DMS153 treated with DMSO at 0.1 percent for 48 hours (cell line): ENCODE results near the gene GUCY2F.

Source experiments
- DNase-seq: peaks from one replicate; lab custom pipeline; 2025; ENCODE audit not compliant: unreplicated experiment; lab: John Stamatoyannopoulos, UW

The GUCY2F gene

DNA sequence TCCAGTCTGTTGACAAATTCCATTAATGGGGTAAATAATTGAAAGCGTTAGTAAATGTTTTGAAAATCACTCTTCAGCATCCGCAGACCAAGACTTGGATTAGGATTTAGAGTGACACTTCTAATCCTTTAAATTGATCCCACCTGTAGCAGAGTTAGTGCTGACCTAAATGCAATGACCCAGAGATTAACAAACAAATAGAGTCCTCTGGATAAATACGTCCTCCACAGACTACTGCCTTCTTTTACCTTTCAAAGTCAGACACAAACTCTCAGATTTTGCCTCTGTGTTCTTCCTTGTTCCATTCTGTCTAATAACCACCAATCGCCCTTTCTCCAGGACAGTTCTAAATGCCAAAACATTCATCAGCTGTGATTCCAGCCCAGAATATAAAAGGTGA lies at the start of gene GUCY2F:
TSS of gene GUCY2F (minus strand) at position 101 of the 400 bp plus-strand sequence. CDS start 6,150 bp downstream, outside the sequence.
- no peak for DNase-seq

- no peak for DNase-seq
Observed at GRCh38 chrX:109519001-109519400, 37.1 kb upstream of the GUCY2F start.

DNA sequence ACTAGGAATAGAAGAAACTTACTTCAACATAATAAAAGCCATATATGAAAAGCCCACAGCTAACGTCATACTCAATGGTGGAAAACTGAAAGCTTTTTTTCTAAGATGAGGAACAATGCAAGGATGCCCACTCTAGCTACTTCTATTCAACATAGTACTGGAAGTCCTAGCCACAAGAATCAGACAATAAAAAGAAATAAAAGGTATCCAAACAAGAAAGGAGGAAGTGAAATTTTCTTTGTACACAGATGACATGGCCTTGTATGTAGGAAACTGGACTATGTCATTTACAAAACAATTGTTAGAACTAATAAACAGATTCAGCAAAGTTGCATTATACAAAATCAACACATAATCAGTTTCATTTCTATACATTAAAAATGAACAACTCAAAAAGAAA lies 29.2 kb upstream of the GUCY2F start:
- DNase-seq, result no peak

- DNase-seq, result no peak
Observed at GRCh38 chrX:109508915-109509314, 27.0 kb upstream of the GUCY2F start.

DNA sequence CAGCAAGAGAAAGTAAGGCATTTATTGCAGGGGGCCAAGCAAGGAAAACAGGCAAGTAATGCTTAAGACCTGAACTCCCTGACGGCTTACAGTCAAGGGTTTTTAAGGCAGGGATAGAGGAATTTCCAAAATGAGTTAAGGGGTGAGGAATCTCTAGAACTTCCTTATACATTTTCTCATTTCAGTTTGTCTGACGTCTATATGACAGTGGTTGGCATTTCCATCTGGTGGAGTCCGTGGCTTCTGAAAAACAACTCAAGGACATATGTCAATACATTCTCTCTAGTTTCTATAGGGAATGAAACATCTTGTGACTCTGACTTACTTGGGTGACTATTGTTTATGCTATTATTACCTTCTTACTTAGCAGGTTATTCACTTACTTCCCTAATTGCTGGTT lies 19.3 kb upstream of the GUCY2F start:
- no peak for DNase-seq

- DNase-seq, result no peak
Observed at GRCh38 chrX:109498434-109498833, 16.5 kb upstream of the GUCY2F start.

GRCh38 chrX:109489174-109489573 lies 7.3 kb upstream of the GUCY2F start:
- no peak for DNase-seq

DNA sequence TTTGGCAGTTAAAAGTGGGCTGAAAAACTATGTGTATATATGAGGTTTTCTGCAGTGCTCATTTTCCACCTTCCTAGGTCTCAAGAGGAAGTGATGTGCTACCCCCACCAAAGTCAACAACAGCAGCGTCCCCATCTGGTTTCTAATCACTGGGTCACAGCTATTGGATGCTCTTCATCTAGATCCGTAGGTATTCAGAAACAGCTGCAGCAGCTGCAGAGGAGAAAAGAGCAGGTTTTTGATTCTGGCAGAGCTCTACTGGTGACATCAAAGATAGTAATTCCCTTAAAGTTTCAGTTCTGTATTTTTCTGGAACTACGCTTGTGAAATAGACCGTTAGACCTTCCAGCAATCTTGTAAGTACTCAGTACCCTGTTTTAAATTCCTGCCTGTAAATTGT lies 5.8 kb upstream of the GUCY2F start:
- DNase-seq, result no peak

DNA sequence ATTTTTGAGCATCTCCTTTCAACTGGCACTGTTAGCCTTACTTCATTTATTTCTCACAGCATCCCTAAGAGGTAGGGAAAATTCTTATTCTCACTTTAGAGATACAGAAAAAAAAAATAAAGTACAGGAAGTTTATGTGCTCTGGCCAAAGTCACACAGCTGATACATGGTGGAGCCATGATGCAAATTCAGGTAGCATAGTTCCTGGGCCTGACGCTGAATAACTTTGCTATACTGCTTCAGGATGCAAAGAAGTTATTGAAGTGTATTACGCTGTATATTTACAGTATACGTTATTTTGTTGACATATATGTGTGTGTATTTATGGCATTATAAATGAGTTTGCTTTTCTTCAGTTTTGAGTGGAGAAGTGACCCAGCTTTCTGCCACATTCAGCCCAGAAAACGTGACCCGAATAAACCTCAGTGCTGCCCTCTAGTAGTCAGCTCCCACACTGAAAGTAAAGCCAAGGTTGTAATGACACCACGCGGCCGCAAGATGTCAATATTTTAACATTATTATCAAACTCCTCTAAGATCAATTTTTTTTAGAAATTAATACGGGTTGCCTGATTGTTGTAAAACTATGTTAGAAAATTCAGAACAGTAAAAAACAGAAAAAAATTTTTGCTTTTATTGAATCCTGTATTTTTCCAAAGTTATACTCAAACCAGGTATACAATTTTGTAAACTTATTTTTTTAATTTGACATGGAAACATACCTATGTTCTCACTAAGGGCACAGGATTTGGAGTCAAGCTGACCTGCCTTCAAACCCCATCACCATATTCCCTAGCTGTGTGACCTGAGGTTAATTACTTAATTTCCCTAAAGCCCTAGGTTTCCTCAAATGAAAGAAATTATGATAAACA lies 3.8 kb upstream of the GUCY2F start:
- peak; percentile 12 for DNase-seq

DNA sequence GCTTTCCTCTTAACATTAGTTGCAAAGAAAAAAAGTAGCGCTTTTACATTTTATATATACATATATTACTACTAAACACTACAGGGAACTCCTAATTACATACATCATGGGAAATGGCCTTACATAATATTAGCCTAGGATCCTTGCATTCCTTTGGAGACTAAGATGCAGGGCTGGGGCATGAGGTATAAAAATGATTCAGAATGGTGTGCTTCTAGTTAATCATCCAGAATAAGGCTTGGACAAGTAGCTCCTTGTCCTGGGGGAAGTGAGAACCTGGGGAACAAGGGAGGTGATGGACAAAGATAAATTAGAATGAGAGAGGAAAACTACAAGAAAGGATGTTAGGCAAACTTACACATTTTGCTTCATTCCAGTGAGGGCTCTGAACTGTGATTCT lies 3.0 kb upstream of the GUCY2F start:
- DNase-seq, result no peak

DNA sequence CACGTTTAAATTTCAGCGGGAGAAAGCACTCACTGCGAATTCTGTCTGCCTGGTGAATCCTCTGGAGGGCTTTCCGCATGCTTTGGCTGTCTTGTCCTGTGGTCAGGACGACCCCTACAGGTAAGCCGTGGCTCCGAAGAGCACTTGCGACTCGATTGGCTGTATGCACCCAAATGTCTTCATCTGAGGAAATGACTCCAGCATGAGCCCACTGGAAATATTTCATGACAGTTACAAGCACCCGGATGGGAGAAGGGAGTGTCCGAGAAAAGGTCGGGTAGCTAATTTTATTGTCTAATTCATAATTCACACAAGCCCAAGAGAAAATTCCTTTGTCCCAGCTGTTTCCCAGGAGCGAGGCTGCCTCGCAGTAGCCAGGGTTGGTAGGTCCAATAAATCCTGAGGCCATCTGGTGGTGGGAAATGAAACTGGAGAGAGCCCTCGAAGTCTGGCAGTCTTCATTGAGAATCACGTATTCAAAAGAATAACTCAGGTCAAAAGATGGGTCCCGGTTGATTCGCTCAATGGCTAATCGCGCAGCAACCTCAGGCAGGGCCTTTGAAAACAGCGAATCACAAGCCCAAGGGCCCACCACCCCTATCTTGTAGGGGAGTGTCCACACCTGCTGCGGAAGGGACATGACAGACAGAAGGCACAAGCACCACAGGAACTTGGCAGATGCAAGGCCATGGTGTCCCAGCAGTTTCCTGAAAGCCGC lies 6.6 kb downstream of the GUCY2F start:
- peak; percentile 0 for DNase-seq

DNA sequence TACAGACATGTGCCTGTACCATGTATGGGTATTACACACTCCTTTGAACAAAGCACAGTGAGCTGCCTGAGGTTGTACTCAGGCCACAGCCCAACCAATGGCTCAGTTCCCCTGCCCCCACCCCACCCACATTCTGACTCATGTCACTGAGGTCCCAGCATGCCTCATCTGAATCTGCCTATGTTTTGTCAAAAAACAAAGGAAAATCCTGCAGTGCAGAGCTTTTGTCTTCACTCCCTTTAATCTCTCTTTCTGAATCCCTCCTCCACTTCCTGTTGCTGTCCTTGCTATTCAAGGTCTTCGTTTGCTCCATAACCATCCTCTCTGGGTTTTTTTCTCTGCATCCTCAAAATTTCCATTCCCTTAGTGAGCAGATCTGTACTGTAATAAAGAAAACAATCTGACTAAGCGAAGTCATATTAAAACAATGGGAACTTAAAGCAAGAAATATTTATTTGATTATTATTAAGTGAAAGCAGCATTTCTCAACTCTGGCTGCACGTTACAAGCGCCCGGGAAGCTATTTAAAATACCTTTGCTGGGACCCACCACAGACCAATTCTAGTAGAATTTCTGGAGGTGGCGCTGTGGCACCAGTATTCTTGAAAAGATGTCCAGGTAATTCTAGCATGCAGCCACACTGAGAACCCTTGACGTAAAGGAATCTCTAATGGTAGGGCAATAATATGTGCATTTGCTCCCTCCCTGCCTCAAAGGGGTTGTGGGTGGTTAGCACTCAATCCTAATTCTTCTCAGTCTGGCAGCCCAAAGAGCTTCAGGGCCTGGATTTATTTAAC lies 8.7 kb downstream of the GUCY2F start:
- no peak for DNase-seq

GRCh38 chrX:109464231-109464630 lies 17.7 kb downstream of the GUCY2F start:
- DNase-seq, result no peak

DNA sequence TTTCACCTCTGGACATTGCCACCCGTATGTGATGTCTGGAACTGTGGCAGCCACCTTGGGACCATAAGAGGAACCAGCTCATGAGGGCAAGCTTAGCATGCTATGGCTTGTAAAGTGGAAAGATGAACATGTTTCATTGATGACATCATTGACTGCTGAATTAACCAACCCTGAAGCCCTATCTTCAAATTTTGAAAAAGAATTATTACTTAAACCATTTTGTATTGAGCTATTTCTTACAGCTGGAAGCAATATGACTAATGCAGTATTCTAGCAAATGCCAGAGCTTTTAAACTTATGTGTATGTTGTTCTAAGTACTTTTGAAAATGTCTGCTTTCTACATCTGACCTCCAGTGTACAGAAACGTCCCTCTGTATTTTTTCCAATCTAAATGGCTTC lies 18.1 kb downstream of the GUCY2F start:
- DNase-seq, result no peak

DNA sequence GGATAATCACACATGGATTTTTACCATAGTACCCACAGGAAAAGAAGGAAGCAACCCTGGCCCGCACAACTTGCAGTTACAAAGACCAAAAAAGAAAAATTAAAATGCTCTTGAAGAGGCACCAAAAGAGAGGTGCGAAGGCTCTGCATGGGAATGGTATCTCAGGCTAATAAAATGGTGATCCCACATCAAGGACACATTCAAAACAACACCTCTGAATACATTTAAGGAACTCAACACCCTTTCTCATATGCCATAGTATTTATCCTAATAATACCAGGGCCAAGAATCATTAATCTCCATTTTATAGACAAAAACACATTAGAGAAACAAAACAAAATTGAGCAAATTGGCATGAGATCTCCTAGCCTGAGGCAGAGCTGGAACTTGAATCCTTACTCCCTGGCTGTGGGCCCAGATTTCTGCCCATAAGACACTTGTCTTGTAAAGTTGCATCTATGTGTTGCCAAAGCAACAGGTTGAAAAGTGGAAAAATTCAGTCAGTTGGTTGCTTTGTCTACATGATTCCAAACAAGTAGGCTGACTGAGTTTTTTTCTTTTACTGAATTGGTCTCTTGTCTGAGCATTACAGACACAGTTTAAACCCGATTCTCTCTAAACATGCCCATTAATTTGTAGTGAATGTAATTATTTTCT lies 33.5 kb downstream of the GUCY2F start:
- DNase-seq, result no peak

- no peak for DNase-seq
Observed at GRCh38 chrX:109441266-109441665, 40.6 kb downstream of the GUCY2F start.

DNA sequence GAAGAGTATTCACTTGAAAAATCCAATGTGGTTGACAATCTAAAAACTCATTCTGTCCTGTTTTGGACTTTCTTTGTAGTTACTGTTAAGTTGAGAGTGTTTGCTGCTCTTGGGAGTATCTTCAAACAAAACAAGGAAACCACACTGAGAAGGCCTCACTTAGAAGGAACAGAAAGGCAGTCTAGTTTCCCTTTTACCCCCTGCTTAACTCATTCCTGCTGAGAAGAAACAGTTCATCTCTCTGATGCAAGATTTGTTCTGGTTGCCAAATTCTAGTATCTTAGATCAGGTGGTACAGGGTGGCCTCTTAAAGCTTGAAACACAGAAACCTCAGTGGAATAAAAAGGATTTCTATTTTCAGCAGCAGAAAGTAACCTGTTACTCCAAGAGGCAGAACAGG lies 41.4 kb downstream of the GUCY2F start:
- DNase-seq, result no peak

DNA sequence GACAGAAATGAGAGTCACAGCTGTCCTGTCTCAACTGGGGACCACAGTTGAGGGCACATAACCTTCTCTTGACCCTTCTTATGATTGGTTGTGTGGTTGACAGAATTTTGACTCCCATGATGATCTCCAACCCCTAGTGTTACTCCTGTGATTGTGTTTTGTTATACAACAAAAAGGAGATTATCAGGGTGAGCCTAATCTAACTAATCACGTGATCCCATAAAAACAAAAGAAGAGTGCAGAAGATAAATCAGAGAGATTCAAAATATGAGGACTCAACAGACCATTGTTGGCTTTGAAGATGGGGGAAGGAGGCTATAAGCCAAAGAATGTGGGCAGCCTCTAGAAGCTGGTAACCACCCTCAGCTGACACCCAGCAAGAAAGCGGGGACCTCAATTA lies 72.7 kb downstream of the GUCY2F start:
- DNase-seq, result no peak

DNA sequence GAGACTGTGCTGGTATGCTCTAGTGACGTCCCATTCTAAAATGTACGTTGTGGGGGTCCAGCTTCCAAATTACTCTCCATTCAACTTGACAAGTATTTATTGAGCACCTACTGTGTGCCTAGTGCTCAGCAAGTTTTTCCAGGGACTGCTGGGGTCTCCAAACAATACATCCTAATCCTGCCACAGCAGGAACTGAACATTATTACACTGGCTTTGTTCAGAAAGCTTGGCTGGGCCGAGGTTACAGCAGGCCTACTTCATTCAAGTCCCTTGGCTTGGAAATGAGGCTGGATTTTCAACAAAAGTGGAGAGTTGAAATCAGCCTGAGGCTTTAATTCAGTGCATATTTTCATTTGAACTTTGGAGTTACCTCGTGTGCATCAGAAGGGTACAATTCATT lies 78.0 kb downstream of the GUCY2F start:
- no peak for DNase-seq

DNA sequence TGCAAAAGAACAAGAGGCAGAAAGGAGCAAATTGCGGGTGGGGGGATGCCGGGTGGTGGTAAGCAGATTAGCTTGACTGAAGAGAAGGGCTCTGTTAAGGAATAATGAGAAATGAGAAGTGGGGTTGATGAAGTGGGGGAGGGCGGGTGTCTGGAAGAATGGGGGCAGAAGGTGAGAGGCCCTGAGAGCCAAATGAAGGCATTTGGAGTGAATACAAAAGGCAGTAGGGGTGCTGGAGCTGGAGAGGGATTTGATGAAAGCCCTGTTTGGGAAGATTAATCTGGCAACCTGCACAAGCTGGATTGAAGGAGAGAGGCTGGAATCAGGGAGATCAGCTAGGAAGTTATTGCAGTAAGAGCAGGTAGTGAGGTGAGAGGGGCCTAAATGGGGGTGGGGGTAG lies 82.1 kb downstream of the GUCY2F start:
- no peak for DNase-seq

DNA sequence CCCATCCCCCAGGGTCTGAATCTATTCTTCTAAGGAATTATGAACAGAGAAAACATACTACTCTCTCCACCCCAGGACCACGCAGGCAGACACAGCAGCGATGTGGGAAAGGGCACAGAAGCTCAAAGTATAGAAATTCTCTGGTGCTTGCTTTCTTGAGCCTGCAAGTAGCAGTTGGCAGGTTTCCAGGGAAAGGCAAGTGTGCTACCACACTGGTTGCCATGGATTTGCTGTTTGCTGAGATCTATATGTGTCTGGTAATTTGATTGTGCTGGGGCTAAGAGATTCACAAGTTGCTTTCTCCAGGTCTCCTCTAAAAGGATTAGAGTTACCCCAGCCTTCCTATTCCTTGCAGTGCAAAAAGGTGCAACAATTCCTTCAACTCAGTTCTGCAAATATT lies 83.1 kb downstream of the GUCY2F start:
- DNase-seq, result no peak
